OCI-LY3 (cell line): Measurements from ENCODE around the gene OSMR.

Experiments
- H2AFZ ChIP-seq: fragments of 200-600, 300-600 bp; shearing (Covaris generic); 2 replicates; pipeline ENCODE4 v1.6.0; 2014; ENCODE audit warnings: antibody characterized with exemption, low read depth, low read length
- H3K27ac ChIP-seq: fragments of 200-600, 300-600 bp; sonication (generic); 2 replicates; pipeline ENCODE4 v1.5.1; 2014; ENCODE audit warnings: mild to moderate bottlenecking, low read length, moderate library complexity, mixed read lengths
- H3K27me3 ChIP-seq: fragments of 200-600, 300-600 bp; sonication (generic); 2 replicates; pipeline ENCODE4 v1.6.1; 2014; ENCODE audit warnings: low read depth, low read length, mixed read lengths
- H3K36me3 ChIP-seq: fragments of 200-600, 300-600 bp; sonication (generic); replicated peaks from 2 replicates; pipeline ENCODE3; 2014; ENCODE audit warnings: low read depth, low read length, mixed read lengths
- H3K4me1 ChIP-seq: fragments of 300-600, 200-600 bp; sonication (generic); 2 replicates; pipeline ENCODE4 v1.6.1; 2014; ENCODE audit warnings: low read length, mixed read lengths
- H3K4me2 ChIP-seq: fragments of 200-600, 300-600 bp; sonication (generic); 2 replicates; pipeline ENCODE4 v1.6.1; 2014; ENCODE audit warnings: low read length, mixed read lengths
- H3K4me3 ChIP-seq: fragments of 300-600, 200-600 bp; sonication (generic); 2 replicates; pipeline ENCODE4 v1.5.1; 2014; ENCODE audit warnings: antibody characterized with exemption, mild to moderate bottlenecking, low read length, moderate library complexity
- H3K79me2 ChIP-seq: fragments of 300-600, 200-600 bp; shearing (Covaris generic); 2 replicates; pipeline ENCODE4 v1.6.1; 2014; ENCODE audit warnings: mild to moderate bottlenecking, low read length, mixed read lengths
- H3K9ac ChIP-seq: fragments of 300-600, 200-600 bp; shearing (Covaris generic); 2 replicates; pipeline ENCODE4 v1.6.0; 2014; ENCODE audit warnings: mild to moderate bottlenecking, low read length, moderate library complexity
- H3K9me3 ChIP-seq: fragments of 200-600, 300-600 bp; shearing (Covaris generic); 2 replicates; pipeline ENCODE4 v1.6.1; 2014; ENCODE audit warnings: low read length, mixed read lengths; ENCODE audit not compliant: insufficient read depth
- H4K20me1 ChIP-seq: fragments of 200-600, 300-600 bp; sonication (generic); 2 replicates; pipeline ENCODE4 v1.6.1; 2016; ENCODE audit warnings: low read length, mixed read lengths; ENCODE audit not compliant: insufficient read depth
- EZH2phosphoT487 ChIP-seq: fragments of 200-600 bp; shearing (Covaris generic); IDR thresholded peaks from 2 replicates; pipeline ENCODE4 v1.6.1; 2018; ENCODE audit warnings: antibody characterized with exemption, mixed run types, low read depth
- TF ChIP-seq, protein P1 (sequence below): fragments of 200-600, 300-600 bp; sonication (generic); IDR thresholded peaks from 2 replicates; pipeline ENCODE4 v1.5.1; 2014; ENCODE audit warnings: antibody characterized with exemption, low read length, low read depth

Gene OSMR

DNA sequence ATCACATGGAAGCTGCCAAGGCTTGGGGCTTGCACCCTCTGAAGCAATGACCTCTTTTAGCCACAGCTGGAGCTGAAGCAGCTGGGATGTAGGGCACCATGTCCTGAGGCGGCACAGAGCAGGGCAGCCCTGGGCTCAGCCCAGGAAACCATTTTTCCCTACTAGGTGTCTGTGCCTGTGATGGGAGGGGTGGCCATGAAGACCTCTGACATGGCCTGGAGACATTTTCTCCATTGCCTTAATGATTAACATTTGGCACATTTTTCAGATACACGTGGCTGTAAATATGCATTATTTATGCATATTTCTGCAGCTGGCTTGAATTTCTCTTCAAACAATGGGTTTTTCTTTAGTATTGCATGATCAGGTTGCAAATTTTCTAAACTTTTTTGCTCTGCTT, 81.7 kb downstream of the OSMR start:
- Histone ChIP-seq H4K20me1 (no peaks in the 10 kb centered on the region), H2AFZ (no peak overlapping the region), H3K27me3 (no peaks in the 10 kb centered on the region), H3K4me3 (no peak overlapping the region), H3K9ac (no peak overlapping the region), H3K79me2 (no peaks in the 10 kb centered on the region), H3K36me3 (no peaks in the 10 kb centered on the region), H3K4me2 (no peak overlapping the region), H3K27ac (no peak overlapping the region), H3K9me3 (no peaks in the 10 kb centered on the region), H3K4me1 (no peaks in the 10 kb centered on the region)
- TF ChIP-seq, protein P1, sequence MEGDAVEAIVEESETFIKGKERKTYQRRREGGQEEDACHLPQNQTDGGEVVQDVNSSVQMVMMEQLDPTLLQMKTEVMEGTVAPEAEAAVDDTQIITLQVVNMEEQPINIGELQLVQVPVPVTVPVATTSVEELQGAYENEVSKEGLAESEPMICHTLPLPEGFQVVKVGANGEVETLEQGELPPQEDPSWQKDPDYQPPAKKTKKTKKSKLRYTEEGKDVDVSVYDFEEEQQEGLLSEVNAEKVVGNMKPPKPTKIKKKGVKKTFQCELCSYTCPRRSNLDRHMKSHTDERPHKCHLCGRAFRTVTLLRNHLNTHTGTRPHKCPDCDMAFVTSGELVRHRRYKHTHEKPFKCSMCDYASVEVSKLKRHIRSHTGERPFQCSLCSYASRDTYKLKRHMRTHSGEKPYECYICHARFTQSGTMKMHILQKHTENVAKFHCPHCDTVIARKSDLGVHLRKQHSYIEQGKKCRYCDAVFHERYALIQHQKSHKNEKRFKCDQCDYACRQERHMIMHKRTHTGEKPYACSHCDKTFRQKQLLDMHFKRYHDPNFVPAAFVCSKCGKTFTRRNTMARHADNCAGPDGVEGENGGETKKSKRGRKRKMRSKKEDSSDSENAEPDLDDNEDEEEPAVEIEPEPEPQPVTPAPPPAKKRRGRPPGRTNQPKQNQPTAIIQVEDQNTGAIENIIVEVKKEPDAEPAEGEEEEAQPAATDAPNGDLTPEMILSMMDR = no peak
- TF ChIP-seq EZH2phosphoT487 = no peak

DNA sequence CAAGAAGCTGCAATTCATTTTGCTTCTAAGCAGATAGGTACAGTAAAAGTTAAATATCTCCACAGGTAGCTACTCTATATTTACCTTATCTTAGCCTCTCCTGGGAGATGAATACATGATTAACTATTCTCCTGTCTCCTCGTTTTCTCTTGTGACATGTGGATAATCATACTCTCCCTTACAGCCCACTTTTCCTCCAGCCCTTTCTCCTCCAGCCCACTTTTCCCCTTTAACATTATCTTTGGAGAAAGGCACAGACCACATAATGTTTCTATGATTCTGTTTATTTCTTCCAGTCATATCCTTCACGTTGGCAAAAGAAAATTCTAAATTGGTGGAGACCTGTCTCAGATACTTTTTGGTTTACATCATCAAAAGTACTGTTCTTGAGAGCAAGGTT, 84.0 kb downstream of the OSMR start:
- Histone ChIP-seq H3K4me3 (no peak overlapping the region), H3K27me3 (no peaks in the 10 kb centered on the region), H2AFZ (no peak overlapping the region), H3K4me1 (no peaks in the 10 kb centered on the region), H3K4me2 (no peak overlapping the region), H3K9me3 (no peaks in the 10 kb centered on the region), H3K27ac (no peak overlapping the region), H4K20me1 (no peaks in the 10 kb centered on the region), H3K9ac (no peak overlapping the region), H3K36me3 (no peaks in the 10 kb centered on the region), H3K79me2 (no peaks in the 10 kb centered on the region)
- TF ChIP-seq EZH2phosphoT487 = no peak
- TF ChIP-seq, protein P1 = no peak

DNA sequence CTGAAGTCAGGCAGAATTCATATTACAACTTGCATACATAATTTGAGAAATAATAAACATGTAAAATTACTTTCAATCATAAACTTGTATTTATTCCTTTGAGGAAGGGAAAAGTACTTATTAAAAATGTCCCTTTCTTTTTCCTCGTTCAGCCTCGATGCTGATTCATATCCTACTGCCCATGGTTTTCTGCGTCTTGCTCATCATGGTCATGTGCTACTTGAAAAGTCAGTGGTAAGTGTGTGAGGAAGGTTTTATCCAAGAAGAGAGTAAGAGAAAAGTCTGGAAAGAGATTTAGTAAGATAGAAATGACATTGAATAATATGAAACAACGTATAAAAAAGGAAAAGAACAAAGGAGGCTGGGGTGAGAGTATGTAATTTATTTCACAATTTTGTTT, 85.9 kb downstream of the OSMR start:
- H3K27ac ChIP-seq = no peak overlapping the region
- H3K27me3 ChIP-seq = no peaks in the 10 kb centered on the region
- no peaks in the 10 kb centered on the region for H3K36me3 ChIP-seq
- H3K4me1 ChIP-seq = no peaks in the 10 kb centered on the region
- no peaks in the 10 kb centered on the region for H3K9me3 ChIP-seq
- no peaks in the 10 kb centered on the region for H4K20me1 ChIP-seq
- no peaks in the 10 kb centered on the region for H3K79me2 ChIP-seq
- no peak overlapping the region for H3K9ac ChIP-seq
- H3K4me3 ChIP-seq = no peak overlapping the region
- TF ChIP-seq, protein P1 = no peak
- no peak for TF ChIP-seq EZH2phosphoT487
- H2AFZ ChIP-seq = no peak overlapping the region
- no peak overlapping the region for H3K4me2 ChIP-seq

DNA sequence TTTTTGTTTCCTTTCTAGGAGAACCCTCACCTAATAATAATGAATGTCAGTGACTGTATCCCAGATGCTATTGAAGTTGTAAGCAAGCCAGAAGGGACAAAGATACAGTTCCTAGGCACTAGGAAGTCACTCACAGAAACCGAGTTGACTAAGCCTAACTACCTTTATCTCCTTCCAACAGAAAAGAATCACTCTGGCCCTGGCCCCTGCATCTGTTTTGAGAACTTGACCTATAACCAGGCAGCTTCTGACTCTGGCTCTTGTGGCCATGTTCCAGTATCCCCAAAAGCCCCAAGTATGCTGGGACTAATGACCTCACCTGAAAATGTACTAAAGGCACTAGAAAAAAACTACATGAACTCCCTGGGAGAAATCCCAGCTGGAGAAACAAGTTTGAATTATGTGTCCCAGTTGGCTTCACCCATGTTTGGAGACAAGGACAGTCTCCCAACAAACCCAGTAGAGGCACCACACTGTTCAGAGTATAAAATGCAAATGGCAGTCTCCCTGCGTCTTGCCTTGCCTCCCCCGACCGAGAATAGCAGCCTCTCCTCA, 87.1 kb downstream of the OSMR start:
- Histone ChIP-seq H3K79me2 (no peaks in the 10 kb centered on the region), H3K27me3 (no peaks in the 10 kb centered on the region), H3K9me3 (no peaks in the 10 kb centered on the region), H3K4me3 (no peak overlapping the region), H2AFZ (no peak overlapping the region), H4K20me1 (no peaks in the 10 kb centered on the region), H3K9ac (no peak overlapping the region), H3K4me1 (no peaks in the 10 kb centered on the region), H3K36me3 (no peaks in the 10 kb centered on the region), H3K4me2 (no peak overlapping the region), H3K27ac (no peak overlapping the region)
- no peak for TF ChIP-seq EZH2phosphoT487
- TF ChIP-seq, protein P1 = no peak
